ENCODE data around the gene ETV3L. TPM values are rescaled to one million over a fixed set of nuclear protein-coding genes. Genes with fewer than 3 reads are reported as not detected.

Gene ETV3L
- total RNA-seq, 1 experiment from 2014 or later: not detected

DNA sequence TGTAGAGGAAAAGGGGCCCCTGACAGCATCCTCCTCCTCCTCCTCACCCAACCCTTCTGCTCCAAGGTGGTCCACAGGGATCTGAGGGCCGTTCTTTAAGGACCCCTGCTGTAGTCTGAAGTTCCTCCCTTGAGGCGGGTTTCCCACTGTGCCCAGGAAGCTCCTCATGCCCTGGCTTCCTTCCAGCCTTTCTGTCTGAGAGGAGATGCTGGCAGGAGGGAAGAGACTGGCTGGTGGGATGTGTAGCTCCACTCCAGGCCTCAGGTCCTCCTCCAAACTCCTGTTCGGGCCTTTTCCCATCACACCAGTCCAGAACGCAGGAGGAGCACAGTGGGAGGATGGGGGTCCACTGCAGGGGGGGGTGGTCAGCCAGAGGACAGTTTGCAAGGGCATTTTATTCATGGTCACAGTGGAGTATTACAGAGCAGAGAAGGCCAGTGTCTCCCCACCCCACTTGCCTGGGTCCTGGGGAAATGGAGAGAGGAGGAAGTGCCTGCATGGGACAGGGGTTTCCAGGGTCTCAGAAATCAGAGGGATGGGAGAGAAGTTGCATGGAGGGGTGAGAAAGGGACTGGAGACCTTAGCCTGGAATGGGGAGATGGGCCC lies 7.8 kb downstream of the ETV3L start:
- Histone ChIP-seq H3K27me3 (replicated peaks) (no peaks in the 10 kb centered on the region), H3K27ac (no peak overlapping the region), H3K36me3 (no peaks in the 10 kb centered on the region), H3K4me3 (no peak overlapping the region), H3K9me3 (replicated peaks) (no peaks in the 10 kb centered on the region), H3K4me1 (replicated peaks) (peaks cover 6% of the 10 kb centered on the region)
- DNase-seq (ENCODE audit: low read depth in 1 of 2, low spot score in 2 of 2): no peak

DNA sequence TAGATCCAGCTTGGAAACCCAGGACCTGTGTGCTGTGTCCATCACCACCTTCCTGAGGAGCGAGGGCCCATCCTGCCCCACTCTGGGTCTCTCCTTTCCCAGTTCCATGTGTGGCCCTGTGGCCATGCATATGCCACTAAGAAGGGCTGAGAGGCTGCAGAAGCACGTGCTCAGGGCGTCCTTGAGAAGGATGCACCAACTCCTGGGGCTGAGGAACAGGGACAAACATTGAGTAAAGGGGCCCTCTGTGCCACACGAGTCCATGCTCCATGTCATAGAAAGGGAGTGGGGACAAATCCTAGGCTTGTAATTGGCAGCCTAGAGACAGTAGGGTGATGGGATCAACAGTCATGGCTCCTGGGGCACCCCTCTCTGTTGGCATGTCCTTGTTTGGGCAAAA lies 8.4 kb downstream of the ETV3L start:
- Histone ChIP-seq H3K27me3 (replicated peaks) (no peaks in the 10 kb centered on the region), H3K4me3 (no peak overlapping the region), H3K4me1 (replicated peaks) (peaks cover 6% of the 10 kb centered on the region), H3K27ac (no peak overlapping the region), H3K36me3 (no peaks in the 10 kb centered on the region), H3K9me3 (replicated peaks) (no peaks in the 10 kb centered on the region)
- DNase-seq (ENCODE audit: low read depth in 1 of 2, low spot score in 2 of 2): no peak

DNA sequence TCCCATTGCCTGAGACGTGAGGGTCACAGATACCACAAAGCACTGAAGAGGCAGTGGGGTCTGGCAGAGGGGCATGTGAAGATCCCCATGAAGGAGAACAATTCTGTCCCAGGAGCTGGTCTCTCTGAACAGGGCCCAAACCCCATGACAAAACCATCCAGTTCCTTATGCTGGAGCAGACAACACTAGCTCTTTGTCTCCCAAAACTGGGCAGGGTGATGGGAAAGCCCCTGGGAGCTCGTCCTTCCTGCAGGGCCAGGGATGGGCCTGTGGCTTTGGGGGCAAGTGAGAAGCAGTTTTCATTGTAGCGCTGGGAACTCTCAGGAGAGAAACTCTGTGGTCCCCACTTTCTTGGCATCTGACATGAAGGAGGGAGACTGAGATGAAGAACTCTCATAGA lies 8.8 kb downstream of the ETV3L start:
- no peak overlapping the region for H3K4me3 ChIP-seq
- peaks cover 6% of the 10 kb centered on the region for H3K4me1 ChIP-seq (replicated peaks)
- H3K36me3 ChIP-seq: no peaks in the 10 kb centered on the region
- no peaks in the 10 kb centered on the region for H3K9me3 ChIP-seq (replicated peaks)
- H3K27me3 ChIP-seq (replicated peaks): no peaks in the 10 kb centered on the region
- no peak for DNase-seq (ENCODE audit: low read depth in 1 of 2, low spot score in 2 of 2)
- H3K27ac ChIP-seq: no peak overlapping the region

DNA sequence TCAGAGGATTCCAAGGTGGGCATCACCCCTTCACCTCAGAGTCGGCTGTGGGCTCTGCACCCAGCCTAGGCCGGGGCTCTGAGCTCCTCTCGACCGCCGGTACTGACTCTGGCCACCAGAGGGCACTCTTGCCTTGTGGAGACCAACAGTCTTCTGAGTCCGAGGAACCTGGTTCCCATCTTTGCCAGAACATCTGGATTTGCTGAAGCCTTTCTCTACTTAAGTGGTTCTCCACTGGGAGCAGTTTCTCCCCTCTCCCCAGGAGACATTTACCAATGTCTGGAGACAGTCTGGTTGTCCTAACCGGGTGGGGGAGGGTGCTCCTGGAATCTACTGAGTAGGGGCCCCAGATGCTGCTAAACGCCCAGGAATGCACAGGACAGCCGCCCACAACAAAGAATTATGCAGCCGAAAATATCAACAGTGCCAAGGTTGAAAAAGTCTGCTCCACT lies 9.4 kb downstream of the ETV3L start:
- DNase-seq (ENCODE audit: low read depth in 1 of 2, low spot score in 2 of 2): peak; percentile 61 to 86
- no peaks in the 10 kb centered on the region for H3K36me3 ChIP-seq
- peaks cover 6% of the 10 kb centered on the region for H3K4me1 ChIP-seq (replicated peaks)
- H3K27me3 ChIP-seq (replicated peaks): no peaks in the 10 kb centered on the region
- no peaks in the 10 kb centered on the region for H3K9me3 ChIP-seq (replicated peaks)
- H3K4me3 ChIP-seq: no peak overlapping the region
- no peak overlapping the region for H3K27ac ChIP-seq

DNA sequence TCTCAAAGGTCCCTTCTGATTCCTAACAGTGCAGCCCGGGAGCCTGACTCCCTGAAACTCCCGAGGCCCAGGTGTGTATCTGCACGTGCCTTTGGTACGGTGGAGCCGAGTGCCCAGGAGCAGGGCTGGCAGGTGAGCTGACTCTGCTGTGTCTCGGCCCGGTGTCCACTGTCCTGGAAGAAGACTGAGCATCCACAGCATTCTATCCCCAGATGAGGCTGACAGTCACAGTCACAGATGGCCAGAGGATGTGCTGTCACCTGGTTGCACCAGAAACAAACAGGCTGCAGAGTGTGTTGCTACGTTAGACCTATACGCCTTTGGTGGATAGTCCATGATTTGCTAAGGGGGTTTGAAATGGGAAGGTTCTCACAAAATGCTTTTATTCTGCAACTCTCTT lies 9.8 kb downstream of the ETV3L start:
- no peaks in the 10 kb centered on the region for H3K36me3 ChIP-seq
- H3K4me1 ChIP-seq (replicated peaks): peaks cover 6% of the 10 kb centered on the region
- H3K9me3 ChIP-seq (replicated peaks): no peaks in the 10 kb centered on the region
- no peaks in the 10 kb centered on the region for H3K27me3 ChIP-seq (replicated peaks)
- H3K27ac ChIP-seq: no peak overlapping the region
- H3K4me3 ChIP-seq: no peak overlapping the region
- DNase-seq (ENCODE audit: low read depth in 1 of 2, low spot score in 2 of 2): no peak

DNA sequence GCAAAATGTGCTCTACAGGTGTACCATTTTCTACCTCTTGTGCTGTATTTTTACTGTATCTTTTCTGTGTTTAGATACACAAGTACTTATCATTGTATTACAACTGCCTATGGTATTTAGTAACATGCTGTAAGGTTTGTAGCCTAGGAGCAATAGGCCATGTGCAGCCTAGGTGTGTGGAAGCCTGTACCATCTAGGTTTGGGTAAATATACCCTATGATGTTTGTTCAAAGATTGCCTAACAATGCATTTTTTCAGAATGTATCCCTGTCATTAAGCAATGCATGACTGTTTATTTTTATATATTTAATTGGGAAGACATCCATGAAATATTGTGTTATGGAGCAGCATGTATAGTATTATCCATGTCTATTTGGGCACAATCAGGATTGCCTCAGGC lies 11.0 kb downstream of the ETV3L start:
- Histone ChIP-seq H3K27ac (no peak overlapping the region), H3K36me3 (no peaks in the 10 kb centered on the region), H3K9me3 (replicated peaks) (no peaks in the 10 kb centered on the region), H3K4me3 (no peak overlapping the region), H3K4me1 (replicated peaks) (peaks cover 6% of the 10 kb centered on the region), H3K27me3 (replicated peaks) (no peaks in the 10 kb centered on the region)
- no peak for DNase-seq (ENCODE audit: low read depth in 1 of 2, low spot score in 2 of 2)

DNA sequence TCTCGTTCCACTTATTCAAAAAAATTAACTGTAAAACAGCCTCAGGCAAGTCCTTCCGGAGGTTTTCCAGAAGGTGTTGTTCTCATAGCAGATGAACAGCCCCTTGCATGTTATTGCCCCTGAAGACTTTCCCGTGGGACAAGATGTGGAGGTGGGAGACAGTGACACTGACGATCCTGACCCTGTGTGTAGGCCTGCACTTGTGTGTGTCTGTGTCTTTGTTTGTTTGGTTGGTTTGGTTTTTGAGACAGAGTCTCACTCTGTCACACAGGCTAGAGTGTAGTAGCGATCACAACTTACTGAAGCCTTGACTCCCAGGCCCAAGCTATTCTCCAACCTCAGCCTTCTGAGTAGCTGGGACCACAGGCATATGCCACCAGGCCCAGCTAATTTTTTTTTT lies 12.6 kb downstream of the ETV3L start:
- no peak for DNase-seq (ENCODE audit: low read depth in 1 of 2, low spot score in 2 of 2)
- 0 out of 2 replicates have a peak, but pooled peaks cover 4% of the 10 kb centered on the region for H3K27me3 ChIP-seq (replicated peaks)
- H3K9me3 ChIP-seq (replicated peaks): no peaks in the 10 kb centered on the region
- peaks cover 6% of the 10 kb centered on the region for H3K4me1 ChIP-seq (replicated peaks)
- no peak overlapping the region for H3K27ac ChIP-seq
- H3K36me3 ChIP-seq: no peaks in the 10 kb centered on the region
- H3K4me3 ChIP-seq: no peak overlapping the region

DNA sequence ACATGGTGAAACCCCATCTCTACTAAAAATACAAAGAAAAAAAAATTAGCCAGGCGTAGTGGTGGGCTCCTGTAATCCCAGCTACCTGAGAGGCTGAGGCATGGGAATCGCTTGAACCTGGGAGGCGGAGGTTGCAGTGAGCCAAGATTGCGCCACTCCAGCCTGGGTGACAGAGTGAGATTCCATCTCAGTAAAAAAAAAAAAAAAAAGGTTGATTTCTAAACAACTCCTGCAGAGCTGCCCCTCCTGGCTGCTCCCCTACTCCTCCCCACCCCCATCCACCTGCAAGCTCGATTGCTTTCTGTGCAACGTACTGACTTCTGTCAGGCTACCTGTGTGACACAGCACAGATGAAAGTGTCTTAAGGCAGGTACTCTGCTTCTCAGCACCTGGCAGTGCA lies 13.3 kb downstream of the ETV3L start:
- Histone ChIP-seq H3K4me3 (no peak overlapping the region), H3K27ac (no peak overlapping the region), H3K36me3 (no peaks in the 10 kb centered on the region), H3K4me1 (replicated peaks) (peaks cover 6% of the 10 kb centered on the region), H3K27me3 (replicated peaks) (0 out of 2 replicates have a peak, but pooled peaks cover 4% of the 10 kb centered on the region), H3K9me3 (replicated peaks) (no peaks in the 10 kb centered on the region)
- DNase-seq (ENCODE audit: low read depth in 1 of 2, low spot score in 2 of 2): no peak

DNA sequence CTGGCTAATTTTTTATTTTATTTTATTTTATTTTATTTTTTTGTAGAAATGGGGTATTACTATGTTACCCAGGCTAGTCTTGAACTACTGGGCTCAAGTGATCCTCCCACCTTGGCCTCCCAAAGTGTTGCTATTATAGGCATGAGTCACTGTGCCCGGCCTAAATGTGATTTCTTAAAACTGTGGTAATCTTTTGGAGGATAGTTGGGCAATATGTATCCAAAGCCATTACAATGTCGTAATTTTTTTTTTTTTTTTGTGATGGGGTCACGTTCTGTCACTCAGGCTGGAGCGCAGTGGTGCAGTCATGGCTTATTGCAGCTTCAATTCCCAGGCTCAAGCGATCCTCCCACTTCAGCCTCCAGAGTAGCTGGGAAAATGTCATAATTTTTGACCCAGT lies 14.2 kb downstream of the ETV3L start:
- H3K27me3 ChIP-seq (replicated peaks): 0 out of 2 replicates have a peak, but pooled peaks cover 4% of the 10 kb centered on the region
- H3K4me3 ChIP-seq: no peak overlapping the region
- H3K27ac ChIP-seq: no peak overlapping the region
- peaks cover 3% of the 10 kb centered on the region for H3K4me1 ChIP-seq (replicated peaks)
- no peaks in the 10 kb centered on the region for H3K36me3 ChIP-seq
- no peaks in the 10 kb centered on the region for H3K9me3 ChIP-seq (replicated peaks)
- no peak for DNase-seq (ENCODE audit: low read depth in 1 of 2, low spot score in 2 of 2)

DNA sequence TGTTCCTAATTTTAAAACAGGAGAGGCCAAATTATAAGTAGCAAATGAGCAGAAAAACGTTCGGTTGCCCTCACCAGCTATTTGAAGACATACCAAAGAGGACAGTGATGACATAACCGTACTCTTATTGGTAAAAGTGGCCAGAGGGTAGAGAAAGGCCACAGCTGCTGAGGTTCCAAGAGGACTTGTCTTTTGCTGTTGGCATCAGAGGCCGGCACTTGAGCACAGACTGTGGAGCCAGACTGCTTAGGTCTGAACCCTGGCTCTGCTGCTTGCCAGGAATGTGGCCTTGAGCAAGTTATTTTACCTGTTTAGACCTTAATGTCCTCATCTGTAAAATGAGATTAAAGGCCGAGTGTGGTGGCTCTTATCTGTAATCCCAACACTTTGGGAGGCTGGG lies 14.9 kb downstream of the ETV3L start:
- Histone ChIP-seq H3K36me3 (no peaks in the 10 kb centered on the region), H3K4me3 (no peak overlapping the region), H3K27me3 (replicated peaks) (0 out of 2 replicates have a peak, but pooled peaks cover 4% of the 10 kb centered on the region), H3K4me1 (replicated peaks) (no peaks in the 10 kb centered on the region), H3K27ac (no peak overlapping the region), H3K9me3 (replicated peaks) (no peaks in the 10 kb centered on the region)
- DNase-seq (ENCODE audit: low read depth in 1 of 2, low spot score in 2 of 2): no peak

DNA sequence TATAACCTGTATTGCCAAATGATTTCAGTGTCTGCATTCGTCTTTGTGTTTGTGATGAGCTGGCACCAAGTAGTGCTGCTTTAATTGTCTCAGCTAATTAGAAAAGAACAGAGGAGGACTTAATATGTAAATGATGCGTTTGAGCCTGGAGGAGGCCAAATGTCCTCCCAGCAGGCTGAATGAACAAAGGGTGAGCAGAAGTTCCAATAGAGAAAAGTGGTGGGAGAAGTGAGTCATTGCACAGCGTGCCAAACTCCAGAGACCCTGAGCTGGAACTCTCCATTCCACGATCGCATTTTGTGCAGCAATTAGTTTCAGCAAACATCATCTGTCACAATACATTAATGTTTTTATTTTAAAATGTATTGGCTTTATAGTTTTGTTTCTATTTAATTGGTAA lies 17.9 kb downstream of the ETV3L start:
- Histone ChIP-seq H3K36me3 (no peaks in the 10 kb centered on the region), H3K27ac (no peak overlapping the region), H3K4me3 (no peak overlapping the region), H3K4me1 (replicated peaks) (no peaks in the 10 kb centered on the region), H3K9me3 (replicated peaks) (no peaks in the 10 kb centered on the region), H3K27me3 (replicated peaks) (peaks cover 9% of the 10 kb centered on the region; the same call in 1 of the 2 replicates)
- no peak for DNase-seq (ENCODE audit: low read depth in 1 of 2, low spot score in 2 of 2)

DNA sequence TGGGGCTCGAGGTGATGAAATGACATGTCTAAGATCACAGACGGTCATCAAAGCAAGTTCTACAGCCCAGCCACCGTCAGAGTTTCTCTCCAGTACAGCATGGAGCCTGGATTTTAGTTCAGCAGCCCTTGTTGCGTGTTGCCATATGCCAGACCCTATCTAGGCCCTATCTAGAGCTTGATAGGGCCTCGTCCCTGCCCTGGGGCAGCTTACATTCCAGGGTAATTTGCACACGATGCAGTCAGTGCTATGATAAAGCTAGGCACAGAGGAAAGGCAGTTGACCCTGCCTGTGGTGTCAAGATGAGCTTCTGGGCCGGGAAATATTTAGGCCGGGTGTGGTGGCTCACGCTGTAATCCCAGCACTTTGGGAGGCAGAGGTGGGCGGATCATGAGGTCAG lies 18.9 kb downstream of the ETV3L start:
- Histone ChIP-seq H3K36me3 (no peaks in the 10 kb centered on the region), H3K4me1 (replicated peaks) (no peaks in the 10 kb centered on the region), H3K9me3 (replicated peaks) (no peaks in the 10 kb centered on the region), H3K27me3 (replicated peaks) (peaks cover 9% of the 10 kb centered on the region; the same call in 1 of the 2 replicates), H3K27ac (no peak overlapping the region), H3K4me3 (no peak overlapping the region)
- DNase-seq (ENCODE audit: low read depth in 1 of 2, low spot score in 2 of 2): no peak

DNA sequence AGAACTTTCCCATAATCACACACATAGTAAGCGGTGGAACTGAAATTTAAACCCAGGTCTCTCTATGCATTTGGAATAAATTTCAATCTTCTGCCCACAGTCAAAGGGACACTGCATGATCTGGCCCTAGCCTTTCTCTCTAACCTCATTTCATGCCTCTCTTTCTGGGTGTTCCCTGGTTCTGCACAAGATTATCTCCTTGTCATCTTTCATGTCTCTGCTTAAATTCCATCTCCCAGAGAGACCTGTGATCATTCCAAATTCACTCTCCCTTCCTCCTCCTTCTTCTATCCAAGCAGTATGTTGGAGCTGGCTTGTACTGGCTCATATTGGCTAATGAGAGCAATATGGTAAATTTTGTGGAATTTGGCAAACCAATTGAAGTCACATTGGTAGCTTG lies 22.2 kb downstream of the ETV3L start:
- DNase-seq (ENCODE audit: low read depth in 1 of 2, low spot score in 2 of 2): no peak
- H3K4me3 ChIP-seq: no peak overlapping the region
- H3K27ac ChIP-seq: no peak overlapping the region
- H3K4me1 ChIP-seq (replicated peaks): no peaks in the 10 kb centered on the region
- H3K36me3 ChIP-seq: no peaks in the 10 kb centered on the region
- H3K27me3 ChIP-seq (replicated peaks): peaks cover 7% of the 10 kb centered on the region
- H3K9me3 ChIP-seq (replicated peaks): no peaks in the 10 kb centered on the region

DNA sequence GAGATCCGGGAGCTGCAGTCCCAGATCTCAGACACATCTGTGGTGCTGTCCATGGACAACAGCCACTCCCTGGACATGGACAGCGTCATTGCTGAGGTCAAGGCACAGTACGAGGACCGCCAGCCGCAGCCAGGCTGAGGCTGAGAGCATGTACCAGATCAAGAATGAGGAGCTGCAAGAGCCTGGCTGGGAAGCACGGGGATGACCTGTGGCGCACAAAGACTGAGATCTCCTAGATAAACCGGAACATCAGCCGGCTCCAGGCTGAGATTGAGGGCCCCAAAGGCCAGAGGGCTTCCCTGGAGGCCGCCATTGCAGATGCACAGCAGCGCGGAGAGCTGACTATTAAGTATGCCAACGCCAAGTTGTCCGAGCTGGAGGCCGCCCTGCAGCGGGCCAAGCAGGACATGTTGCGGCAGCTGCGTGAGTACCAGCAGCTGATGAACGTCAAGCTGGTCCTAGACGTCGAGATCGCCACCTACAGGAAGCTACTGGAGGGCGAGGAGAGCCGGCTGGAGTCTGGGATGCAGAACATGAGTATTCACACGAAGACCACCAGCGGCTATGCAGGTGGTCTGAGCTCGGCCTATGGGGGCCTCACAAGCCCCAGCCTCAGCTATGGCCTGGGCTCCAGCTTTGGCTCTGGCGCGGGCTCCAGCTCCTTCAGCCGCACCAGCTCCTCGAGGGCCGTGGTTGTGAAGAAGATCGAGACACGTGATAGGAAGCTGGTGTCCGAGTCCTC lies 25.5 kb downstream of the ETV3L start:
- H3K27ac ChIP-seq: no peak overlapping the region
- H3K4me1 ChIP-seq (replicated peaks): no peaks in the 10 kb centered on the region
- no peak overlapping the region for H3K4me3 ChIP-seq
- H3K27me3 ChIP-seq (replicated peaks): peaks cover 17% of the 10 kb centered on the region
- peak; percentile 21 to 66 for DNase-seq (ENCODE audit: low read depth in 1 of 2, low spot score in 2 of 2)
- no peaks in the 10 kb centered on the region for H3K36me3 ChIP-seq
- H3K9me3 ChIP-seq (replicated peaks): no peaks in the 10 kb centered on the region

All from SJSA1 (cell line).